HG03196 (cell line): ENCODE data around the gene FGF23.

Experiments used
- ATAC-seq: cut with Tn5 transposase; IDR thresholded peaks from one replicate; pipeline ENCODE4 v1.9.1; 2021; ENCODE audit not compliant: unreplicated experiment

Gene FGF23

DNA sequence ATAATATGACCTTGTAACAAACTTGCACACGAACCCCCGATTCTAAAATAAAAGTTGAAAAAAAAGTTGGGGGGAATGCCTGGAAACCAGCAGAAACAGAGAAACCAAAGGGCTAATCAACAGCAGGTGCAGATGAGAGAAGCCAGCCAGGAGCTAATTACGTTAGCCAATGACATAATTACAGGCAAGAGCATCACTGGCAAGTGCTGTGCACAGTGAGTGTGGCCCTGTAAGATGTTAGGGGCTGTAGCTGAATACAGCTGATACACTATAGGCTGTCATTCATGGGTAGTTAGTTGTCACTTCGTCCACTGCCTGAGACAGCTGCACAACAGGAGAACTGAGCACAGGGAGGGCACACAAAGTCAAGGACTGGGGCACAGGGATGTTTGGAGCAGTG, 7.3 kb upstream of the FGF23 start:
- ATAC-seq: no peak

DNA sequence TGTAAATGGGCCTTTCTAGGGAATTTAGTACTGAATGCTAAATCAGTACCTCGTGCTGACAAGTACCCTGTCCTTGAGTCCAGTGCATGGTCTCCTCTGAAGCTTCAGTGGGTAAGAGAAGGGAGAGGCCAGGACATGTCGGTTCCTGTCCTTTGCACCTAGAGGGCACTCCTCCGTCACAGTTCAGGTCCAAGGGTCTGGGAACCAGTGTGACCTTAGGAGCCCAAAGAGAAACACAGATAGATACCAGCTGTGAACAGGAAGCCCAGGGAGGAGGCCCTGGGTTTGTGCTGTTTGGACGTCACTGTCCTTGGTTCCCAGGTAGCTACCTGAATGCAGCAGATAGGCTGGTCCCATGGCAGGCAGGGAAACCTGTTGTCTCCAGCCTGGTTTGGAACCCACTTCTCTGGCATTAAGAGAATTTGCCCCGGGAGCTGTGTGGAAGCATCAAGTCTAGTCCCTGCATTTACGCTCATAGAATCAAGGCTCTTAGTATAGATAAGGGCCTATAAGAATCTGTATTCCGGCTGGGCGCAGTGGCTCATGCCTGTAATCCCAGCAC, 3.9 kb upstream of the FGF23 start:
- no peak for ATAC-seq

DNA sequence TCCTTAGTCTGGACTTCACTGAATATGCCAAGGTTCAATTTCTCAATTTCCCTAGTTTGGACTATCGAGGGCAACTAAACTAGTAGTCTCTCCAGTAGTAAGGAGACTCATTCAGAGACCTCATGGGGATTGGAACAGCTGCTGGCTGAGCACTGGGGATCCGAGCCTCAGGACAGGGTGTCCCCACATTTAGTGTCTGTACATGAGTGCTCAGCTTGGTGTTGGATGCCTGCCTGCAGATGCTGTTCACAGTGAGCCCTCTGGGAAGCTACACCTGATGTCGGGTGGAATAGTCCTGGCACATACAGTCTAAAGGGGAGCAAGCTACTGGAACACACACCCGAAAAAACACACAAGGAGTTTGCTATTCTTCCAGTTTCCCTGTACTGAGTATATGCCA, 820 bp upstream of the FGF23 start:
- no peak for ATAC-seq

DNA sequence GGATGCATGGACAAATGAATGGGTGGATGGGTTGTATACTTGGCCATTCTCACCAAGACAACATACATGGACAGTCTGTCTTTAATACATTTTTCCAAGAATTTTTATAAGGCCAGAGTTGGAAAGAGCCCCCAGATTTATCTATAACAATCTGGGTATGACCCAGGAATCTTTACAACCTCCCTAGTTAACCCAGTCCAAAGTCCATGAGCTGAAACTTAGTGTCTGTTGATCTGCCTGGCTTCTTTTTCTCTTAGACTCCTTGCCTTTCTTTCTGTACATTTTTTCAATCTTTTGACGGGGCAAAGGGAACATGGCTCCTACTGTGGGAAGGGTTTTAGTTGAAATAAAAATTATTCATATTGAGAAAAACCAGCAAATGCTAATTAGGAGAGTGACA, 740 bp downstream of the FGF23 start:
- no peak for ATAC-seq

DNA sequence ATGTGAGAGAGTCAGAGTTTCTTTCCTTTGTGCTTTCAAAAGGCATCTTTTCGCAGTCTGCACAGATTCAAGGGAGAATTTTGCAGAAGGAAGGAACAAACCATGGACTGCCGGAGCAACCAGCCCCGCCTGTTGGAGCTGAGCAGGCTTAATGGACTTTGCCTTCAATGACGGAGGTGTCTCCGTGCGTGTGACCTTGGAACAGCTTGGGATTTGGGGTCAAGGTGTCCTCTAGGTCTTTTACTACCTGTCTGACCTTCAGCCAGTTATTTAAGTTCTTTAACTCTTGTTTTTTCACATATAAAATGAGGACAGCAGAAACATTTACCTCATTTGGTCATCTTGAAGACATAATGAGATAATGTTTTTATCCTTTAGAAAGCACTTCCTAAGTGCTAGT, 4.1 kb downstream of the FGF23 start:
- no peak for ATAC-seq

DNA sequence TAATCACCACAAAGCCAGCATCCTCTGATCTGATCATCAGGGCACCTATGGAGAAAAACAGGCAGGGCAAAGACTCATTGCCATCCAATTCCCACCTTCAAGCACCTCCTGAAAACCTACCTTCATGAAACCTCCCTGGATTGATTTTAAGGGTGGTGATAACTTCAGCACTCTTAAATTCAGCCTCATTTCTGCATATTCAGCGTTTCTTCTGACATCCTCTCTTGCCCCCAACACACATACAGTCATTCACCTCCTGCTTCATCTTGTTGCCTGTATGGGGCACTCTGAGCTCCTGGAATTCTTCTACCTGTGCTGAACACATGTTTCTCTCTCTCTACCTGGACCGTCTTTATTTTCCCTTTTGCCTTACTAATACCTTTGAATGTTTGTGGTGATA, 6.9 kb downstream of the FGF23 start:
- ATAC-seq: no peak

DNA sequence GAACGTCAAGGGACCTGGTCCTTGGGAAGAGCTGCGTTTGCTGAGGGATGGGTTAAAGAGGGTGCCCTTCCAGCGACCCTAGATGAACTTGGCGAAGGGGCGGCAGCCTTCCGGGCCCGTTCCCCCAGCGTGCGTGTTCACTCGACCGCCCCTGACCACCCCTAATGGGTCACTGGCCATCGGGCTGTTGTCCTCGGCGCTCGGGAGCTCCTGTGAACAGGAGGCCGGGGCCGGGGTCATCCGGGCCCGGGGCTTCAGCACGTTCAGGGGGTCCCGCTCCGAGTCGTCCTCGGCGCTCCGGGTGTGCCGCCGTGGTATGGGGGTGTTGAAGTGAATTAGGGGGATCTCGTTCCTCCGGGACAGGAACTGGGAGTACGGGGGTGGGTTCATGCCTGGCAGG, 9.2 kb downstream of the FGF23 start:
- no peak for ATAC-seq

DNA sequence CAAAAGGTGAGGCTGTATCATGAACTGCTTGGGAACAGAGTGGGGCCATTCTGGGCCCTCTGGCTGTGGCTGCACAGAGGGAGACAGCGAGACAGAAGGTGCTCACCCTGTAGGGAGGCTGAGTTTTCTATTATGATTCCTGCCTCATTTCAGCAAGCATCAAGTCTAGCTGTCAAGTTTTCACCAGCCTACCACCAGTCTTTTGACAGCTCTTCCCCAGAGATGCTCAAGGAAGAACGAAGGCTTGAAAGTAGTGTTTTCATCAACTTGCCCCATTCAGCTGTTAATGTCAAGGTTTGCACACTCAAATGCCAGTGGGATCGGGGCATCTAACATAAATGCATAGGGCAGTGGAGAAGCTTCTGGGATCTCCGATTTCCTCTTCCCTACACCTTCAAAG, 10.0 kb downstream of the FGF23 start:
- no peak for ATAC-seq

DNA sequence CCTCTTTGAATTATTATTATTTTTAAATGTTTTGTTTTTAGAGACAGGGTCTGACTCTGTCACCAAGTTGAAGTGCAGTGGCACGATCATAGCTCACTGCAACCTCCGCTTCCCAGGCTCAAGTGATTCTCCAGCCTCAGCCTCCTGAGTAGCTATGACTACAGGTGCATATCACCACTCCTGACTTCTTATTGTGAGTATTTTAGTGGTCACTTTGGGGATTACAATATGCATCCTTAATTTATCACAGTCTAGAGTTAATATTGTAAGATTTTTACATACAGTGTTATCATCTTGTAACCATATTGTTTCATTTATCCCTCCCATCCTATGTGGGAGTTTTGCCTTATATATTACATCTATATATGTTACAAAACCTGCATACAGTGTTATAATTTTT, 13.4 kb downstream of the FGF23 start:
- ATAC-seq: no peak

DNA sequence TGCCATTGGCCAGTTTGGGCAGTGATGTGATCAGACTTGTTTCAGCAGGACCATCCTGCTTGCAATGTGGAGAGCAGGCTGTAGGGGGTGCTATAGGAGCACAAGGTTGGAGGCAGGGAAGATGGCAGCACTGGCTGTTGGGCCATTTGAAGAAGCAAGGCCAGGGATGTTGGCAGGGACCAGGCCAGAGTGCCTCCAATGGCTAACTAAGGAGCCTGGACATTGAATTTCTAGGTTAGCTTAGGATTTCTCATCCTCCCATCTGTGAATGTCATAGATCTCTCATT, 23.5 kb downstream of the FGF23 start:
- ATAC-seq: no peak

DNA sequence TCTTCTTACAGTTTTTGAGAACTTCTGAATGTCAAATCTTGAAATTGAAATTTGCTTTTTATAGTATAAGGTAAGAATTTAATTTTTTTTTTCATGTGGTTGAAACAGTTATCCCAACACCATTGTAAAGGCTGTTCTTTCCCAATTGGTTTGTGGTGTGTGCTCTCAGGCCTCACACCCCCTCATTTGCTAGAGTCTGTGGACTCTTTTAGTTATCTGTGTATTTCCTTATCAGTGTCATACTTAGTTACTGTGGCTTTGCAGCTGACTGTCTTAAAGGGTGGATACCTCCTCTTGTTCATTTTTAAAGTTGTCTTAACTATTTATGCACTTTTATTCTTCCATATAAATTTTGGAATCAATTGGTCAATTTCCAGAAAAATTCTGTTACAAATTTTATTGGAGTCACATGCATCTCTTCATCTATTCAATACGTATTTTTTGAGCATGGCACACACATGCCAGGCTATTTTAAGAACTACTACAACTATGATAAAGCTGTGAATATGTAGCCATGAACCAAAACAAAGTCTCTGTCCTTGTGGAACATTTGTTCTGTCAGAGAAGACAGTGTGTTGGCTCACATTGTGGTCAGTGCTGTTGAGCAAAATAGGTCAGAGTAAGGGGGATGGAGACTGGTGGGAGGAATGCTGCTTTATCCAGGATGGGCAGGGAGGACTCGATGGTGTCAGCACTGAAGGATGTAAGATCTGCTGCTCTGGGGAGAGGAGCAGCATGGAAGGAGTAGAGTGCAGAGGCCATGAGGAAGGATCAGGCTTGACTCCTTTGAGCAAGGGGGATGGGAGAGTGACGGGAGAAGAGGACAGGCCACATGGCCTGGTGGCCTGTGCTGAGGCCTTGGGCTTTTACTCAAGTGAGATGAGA, 24.1 kb downstream of the FGF23 start:
- ATAC-seq: no peak

DNA sequence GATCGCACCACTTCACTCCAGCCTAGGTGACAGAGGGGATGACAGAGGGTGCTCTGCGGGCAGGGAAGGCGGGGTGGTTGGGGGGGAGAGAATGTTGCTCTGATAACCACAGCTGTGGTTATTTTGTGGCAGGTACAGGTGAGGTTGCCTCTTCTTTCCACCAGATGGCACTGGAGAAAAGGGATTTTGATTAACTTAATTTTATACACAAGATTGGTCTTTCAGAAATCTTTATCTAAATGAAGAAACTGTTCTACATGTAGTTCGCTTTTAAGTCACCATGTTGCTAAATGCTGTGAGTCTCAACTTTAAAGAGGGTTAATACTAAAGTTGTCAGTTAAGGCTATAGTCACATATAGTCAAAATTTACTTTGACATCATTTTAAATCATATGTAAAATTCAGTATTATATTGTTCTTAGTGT, 25.7 kb downstream of the FGF23 start:
- ATAC-seq: no peak

DNA sequence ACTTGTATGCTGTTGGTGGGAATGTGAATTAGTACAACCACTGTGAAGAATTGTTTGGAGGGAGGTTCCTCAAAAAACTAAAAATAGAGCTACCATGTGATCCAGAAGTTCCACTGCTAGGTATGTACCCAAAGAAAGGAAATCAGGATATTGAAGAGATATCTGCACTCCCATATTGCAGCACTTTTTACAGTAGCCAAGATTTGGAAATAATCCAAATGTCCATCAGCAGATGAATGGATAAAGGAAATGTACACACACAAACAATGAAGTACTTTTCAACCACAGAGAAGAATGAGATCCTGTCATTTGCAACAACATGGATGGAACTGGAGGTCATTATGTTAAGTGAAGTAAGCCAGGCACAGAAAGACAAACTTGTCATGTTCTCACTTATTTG, 32.6 kb downstream of the FGF23 start:
- no peak for ATAC-seq

DNA sequence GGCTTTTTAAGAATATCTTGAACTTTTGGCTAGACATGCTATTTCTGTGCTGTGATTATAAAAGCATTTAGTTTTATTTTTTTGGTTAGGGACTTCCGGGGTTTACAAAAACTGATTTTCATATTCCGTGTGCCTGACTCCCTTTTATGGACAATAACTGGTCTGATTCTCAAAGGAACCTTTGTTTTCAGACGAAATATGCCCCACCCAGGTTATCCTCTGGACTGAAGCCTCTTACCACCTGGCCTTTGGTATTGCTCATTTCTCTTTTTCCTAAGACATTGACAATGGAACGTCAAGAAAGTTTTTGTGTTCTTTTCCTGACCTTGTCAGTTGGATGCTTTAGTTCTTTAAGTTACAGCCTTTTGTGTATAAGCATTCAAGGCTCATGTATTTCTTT, 47.7 kb downstream of the FGF23 start:
- no peak for ATAC-seq

DNA sequence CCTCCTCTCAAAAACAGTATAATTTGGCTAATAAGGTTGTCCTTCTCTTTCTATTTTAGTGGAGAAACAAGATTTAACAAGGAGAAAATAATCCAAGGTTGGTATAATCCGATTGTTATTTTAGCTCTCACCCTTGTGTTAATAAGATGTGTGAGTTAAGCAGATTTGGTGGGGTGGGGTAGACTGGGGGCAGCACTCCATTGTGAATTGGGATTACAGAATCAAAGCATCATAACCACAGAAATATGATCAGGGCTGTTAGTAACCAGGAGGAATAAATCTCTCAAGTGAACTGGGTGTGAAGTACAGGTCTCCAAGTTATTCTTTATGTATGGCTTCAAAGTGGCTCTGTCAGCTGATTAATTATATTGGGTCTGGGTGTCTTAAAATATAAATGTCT, 48.3 kb downstream of the FGF23 start:
- ATAC-seq: no peak

DNA sequence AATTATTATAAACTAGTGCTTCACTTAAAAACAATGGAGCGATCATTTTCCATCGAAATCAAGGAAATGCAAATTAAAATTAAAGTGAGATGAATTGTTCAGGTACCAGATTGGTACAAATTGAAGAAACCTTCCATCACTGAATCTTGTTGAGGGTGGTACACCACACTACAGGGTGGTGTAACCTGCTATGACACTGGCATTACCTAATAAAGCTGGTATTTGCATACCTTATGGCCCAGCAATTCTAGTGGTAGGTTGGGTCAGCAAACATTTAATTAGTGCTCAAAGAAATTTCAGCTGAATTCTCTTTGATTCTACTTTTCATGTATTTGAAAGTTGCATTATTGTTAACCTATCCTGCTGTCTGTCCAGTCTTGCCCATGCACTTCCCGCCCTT, 49.3 kb downstream of the FGF23 start:
- no peak for ATAC-seq

DNA sequence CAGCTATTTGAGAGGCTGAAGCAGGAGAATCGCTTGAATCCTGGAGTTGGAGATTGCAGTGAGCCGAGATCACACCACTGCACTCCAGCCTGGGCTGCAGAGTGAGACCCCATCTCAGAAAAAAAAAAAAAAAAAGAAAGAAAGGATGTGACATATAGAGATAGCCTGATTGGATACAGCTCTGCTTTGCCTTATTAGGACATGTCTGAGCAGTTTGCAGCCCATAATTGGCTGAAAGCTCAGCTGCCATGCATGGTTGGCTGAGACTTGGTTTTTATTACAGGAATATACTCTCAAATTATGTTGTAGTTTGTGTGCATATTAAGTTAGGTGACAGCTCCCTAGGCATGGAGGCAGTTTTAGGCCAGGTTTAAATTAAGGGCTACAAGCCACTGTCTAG, 52.2 kb downstream of the FGF23 start:
- no peak for ATAC-seq

DNA sequence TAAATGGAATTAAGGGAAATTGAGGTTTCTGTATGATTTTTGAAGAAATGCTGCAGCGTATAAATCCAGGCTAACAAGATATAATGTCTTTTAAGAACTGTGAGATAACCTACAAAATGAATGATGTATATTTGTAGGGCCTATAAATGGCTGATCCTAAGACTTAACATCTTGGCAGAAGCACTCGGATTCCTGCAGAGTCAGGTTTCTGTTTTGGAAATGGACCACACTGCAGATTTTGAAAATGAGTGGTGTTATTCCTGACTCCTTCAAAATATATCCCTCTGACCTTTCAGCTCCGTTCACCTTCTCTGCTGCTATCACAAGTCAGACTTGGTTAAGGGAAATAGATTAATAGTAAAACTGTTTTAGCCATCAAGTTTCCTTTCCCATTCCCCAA, 53.5 kb downstream of the FGF23 start:
- no peak for ATAC-seq

DNA sequence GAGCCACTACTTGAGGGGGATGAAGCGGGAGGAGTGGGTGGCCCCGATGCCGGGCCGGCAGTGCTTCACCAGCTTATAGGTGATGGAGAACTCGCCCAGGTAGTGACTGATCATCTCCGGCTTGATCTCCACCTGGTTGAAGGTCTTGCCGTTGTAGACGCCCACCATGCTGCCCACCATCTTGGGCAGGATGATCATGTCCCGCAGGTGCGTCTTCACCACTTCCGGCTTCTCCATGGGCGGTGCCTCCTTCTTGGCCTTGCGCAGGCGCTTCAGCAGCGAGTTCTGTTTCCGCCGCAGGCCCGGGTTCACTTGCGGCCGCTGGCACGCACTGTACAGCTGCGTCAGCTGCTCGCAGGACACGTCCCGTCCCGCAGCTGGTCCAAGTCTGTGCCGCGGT, 55.1 kb downstream of the FGF23 start:
- ATAC-seq: no peak

DNA sequence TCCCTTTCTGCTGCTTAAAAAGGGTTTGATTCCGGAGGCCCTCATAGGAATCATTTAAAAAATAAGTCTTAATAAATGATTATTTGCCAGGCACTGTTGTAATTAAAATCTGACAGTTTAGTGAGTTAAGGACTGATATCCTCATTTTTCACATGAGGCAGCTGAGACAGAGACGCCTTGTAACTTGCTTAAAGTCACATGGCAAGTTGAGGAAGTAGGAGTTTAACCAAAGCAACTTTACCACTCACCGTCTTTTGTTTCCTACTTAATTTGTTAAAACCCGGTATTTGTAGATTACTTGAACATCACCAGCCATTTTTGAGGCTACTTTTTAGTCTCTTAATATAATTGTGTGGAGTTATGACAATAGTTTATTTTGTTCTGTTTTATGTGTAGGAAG, 56.1 kb downstream of the FGF23 start:
- ATAC-seq: no peak

DNA sequence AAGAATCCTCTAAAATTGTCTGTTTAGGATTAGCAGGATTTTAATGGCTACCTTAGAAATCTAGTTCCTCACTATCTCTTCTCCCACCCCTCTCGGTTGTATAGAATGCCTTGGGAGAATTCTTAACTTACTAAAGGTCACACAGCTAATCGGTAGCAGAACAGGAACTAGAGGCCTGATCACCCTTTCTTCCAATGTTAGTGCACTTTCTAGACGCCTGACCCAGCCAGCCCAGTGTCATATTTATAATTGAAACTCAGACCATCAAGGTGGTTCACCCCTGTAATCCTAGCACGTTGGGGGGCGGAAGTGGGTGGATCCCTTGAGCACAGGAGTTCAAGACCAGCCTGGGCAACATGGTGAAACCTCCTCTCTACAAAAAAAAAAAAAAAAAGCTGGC, 56.8 kb downstream of the FGF23 start:
- no peak for ATAC-seq

DNA sequence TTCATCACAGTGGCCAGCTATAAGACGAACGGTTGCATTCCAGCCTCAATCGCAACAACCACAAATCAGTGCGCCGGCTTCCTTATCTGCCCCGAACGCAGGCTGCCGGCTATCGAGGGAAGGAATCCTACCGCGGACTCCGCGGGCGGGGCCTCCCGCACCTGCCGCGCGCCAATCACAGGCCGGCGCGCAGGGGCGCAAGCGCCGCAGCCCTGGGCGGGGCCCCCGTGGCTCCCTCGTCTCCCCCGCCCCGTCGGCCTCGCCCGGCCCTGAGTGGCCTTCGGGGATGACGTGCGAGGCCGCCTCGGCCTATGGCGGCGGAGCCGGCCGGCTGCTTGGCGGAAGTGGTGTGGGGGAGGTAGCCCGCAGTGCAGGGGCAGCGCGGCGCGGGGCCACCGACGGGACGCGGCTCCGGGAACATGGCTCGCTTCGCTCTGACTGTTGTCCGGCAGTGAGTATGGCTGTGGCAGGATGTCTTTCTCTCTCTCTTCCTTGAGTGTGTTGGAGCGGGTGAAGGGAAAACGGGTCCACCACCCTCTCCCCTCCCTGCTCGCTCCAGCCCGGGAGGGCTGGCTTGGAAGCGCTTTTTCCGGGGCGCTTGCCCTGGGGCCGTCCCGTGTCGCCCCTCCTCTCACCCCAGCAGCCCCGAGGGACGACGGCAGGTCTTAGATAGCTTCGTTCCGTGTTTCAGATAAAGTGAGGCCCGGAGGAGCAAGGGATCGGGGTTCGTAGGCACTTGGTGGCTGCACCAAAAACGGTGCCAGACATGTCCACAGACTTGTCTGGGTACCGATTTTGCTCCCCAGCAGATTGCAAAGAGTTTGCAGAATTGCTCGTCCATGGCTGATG, 58.4 kb downstream of the FGF23 start, which contains the start of gene TIGAR:
TSS of gene TIGAR (plus strand) at position 361 of the 849 bp plus-strand sequence. CDS start at position 420, 59 bp downstream.
- peak; percentile 93 for ATAC-seq
